ENCODE data around the gene FALEC.

The FALEC gene

DNA sequence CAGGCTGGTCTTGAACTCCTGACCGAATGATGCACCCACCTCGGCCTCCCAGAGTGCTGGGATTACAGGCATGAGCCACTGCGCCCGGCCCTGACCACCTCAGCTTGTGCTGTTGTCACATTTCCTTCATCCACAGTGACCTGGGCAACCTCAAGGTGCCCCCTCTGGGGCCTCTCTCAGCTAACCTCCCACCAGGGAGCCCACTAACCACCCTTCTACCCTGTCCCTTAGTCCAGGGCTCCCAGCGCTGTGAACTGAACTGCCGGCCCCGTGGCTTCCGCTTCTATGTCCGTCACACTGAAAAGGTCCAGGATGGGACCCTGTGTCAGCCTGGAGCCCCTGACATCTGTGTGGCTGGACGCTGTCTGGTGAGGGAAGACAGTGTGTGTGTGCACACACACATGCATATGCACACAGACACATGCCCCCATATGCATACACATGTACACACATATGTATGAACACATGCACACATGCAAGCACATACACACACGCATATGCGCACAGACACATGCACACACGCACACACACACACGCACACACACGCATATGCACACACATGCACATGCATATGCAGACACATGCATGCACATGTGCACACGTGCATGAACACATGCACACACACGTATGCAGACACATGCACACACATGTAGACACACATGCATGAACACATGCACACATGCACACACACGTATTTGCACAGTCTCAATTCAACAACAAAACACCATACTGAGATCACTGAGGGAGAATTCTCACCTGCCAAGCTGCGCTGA is 39.8 kb downstream of the FALEC start:
- no peak for ATAC-seq (replicated peaks)
- H3K27ac Mint-ChIP-seq, result no peak overlapping the region
- H3K4me1 Mint-ChIP-seq, result peaks cover 22 to 46% of the 10 kb centered on the region in 2 donors
- peaks cover 0 to 3% of the 10 kb centered on the region in 2 donors for H3K36me3 Mint-ChIP-seq
- no peaks in the 10 kb centered on the region for H3K9me3 Mint-ChIP-seq
- H3K27me3 Mint-ChIP-seq, result no peaks in the 10 kb centered on the region
- no peak overlapping the region for H3K4me3 Mint-ChIP-seq
- DNase-seq, result no peak

DNA sequence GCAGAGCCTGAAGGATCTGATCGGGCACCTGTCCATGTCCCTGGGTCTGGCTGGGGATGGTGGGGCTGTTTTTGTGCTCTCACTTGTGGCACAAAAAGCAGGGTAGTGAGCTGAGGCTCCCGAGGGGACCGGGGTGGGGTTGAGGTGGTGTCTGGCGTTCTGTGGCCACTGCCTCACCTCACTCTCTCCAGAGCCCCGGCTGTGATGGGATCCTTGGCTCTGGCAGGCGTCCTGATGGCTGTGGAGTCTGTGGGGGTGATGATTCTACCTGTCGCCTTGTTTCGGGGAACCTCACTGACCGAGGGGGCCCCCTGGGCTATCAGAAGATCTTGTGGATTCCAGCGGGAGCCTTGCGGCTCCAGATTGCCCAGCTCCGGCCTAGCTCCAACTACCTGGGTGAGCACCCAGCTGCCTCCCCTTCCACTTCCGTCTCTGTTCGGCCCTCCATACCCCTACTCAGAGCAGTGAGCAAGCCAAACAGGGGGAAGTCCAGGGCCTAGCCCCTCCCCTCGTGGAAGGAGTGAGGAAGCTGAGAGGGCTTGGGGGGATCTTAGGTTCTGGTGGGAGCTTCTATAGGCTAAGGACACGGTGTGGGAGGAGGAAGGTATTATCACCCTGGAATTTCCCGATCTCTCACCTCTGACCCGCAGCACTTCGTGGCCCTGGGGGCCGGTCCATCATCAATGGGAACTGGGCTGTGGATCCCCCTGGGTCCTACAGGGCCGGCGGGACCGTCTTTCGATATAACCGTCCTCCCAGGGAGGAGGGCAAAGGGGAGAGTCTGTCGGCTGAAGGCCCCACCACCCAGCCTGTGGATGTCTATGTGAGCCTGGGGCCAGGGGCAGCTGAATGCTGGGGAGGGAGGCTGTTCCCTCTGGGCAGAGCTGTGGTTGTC is 40.7 kb downstream of the FALEC start:
- Mint-ChIP-seq H3K4me3 (no peak overlapping the region), H3K9me3 (no peaks in the 10 kb centered on the region), H3K36me3 (peaks cover 0 to 3% of the 10 kb centered on the region in 2 donors), H3K4me1 (peaks cover 22 to 46% of the 10 kb centered on the region in 2 donors), H3K27me3 (no peaks in the 10 kb centered on the region), H3K27ac (peak overlapping the region; percentile 2)
- no peak for ATAC-seq (replicated peaks)
- DNase-seq, result no peak

DNA sequence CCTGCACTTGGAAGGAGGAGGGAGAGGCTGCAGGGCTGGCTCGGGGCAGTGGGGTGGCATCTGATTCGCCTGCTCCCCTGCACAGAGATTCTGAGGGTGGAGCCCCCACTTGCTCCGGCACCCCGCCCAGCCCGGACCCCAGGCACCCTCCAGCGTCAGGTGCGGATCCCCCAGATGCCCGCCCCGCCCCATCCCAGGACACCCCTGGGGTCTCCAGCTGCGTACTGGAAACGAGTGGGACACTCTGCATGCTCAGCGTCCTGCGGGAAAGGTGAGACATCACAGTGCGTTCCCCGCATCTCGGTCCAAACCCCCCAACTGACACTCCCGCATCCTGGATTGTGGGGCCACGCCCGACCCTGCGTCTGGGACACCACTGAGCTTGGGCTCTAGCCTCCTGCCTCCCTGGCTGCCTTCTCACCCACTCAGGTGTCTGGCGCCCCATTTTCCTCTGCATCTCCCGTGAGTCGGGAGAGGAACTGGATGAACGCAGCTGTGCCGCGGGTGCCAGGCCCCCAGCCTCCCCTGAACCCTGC is 41.6 kb downstream of the FALEC start:
- no peak overlapping the region for H3K27ac Mint-ChIP-seq

DNA sequence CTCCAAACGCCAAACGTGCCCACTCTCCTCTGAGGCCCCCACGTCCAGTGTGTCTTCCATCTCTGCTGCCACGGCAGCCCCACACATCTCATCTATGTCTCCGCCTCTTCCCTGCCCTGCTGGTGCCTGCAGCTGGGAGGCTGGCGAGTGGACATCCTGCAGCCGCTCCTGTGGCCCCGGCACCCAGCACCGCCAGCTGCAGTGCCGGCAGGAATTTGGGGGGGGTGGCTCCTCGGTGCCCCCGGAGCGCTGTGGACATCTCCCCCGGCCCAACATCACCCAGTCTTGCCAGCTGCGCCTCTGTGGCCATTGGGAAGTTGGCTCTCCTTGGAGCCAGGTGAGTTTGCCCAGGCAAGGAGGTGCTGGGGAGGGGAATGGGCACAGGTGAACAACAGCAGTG is 42.3 kb downstream of the FALEC start:
- Mint-ChIP-seq H3K9me3 (no peaks in the 10 kb centered on the region), H3K4me3 (no peak overlapping the region), H3K36me3 (peaks cover 0 to 3% of the 10 kb centered on the region in 2 donors), H3K27ac (peak overlapping the region; percentile 59), H3K4me1 (peaks cover 19 to 41% of the 10 kb centered on the region in 2 donors), H3K27me3 (no peaks in the 10 kb centered on the region)
- ATAC-seq (replicated peaks) (no peak), DNase-seq (no peak)

More for the DNA sequence above, 41.6 kb downstream of the FALEC start:
- Mint-ChIP-seq H3K9me3 (no peaks in the 10 kb centered on the region), H3K27me3 (no peaks in the 10 kb centered on the region), H3K4me3 (no peak overlapping the region), H3K4me1 (peaks cover 20 to 42% of the 10 kb centered on the region in 2 donors), H3K36me3 (peaks cover 0 to 3% of the 10 kb centered on the region in 2 donors)
- DNase-seq, result no peak
- ATAC-seq (replicated peaks), result no peak

DNA sequence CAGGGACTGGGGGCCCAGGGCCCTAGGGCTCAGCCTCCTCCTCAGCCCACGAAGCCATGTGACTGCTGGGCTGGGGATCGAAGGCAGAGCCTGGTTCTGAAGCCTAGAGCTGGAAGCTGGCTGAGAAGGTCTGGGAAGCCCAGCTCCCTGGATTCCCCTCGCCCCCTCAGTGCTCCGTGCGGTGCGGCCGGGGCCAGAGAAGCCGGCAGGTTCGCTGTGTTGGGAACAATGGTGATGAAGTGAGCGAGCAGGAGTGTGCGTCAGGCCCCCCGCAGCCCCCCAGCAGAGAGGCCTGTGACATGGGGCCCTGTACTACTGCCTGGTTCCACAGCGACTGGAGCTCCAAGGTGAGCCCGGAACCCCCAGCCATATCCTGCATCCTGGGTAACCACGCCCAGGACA is 42.8 kb downstream of the FALEC start:
- H3K27me3 Mint-ChIP-seq, result no peaks in the 10 kb centered on the region
- no peak overlapping the region for H3K4me3 Mint-ChIP-seq
- DNase-seq (no peak), ATAC-seq (replicated peaks) (no peak)
- H3K9me3 Mint-ChIP-seq, result no peaks in the 10 kb centered on the region
- peaks cover 0 to 3% of the 10 kb centered on the region in 2 donors for H3K36me3 Mint-ChIP-seq
- peaks cover 23 to 41% of the 10 kb centered on the region in 2 donors for H3K4me1 Mint-ChIP-seq
- no peak overlapping the region for H3K27ac Mint-ChIP-seq

DNA sequence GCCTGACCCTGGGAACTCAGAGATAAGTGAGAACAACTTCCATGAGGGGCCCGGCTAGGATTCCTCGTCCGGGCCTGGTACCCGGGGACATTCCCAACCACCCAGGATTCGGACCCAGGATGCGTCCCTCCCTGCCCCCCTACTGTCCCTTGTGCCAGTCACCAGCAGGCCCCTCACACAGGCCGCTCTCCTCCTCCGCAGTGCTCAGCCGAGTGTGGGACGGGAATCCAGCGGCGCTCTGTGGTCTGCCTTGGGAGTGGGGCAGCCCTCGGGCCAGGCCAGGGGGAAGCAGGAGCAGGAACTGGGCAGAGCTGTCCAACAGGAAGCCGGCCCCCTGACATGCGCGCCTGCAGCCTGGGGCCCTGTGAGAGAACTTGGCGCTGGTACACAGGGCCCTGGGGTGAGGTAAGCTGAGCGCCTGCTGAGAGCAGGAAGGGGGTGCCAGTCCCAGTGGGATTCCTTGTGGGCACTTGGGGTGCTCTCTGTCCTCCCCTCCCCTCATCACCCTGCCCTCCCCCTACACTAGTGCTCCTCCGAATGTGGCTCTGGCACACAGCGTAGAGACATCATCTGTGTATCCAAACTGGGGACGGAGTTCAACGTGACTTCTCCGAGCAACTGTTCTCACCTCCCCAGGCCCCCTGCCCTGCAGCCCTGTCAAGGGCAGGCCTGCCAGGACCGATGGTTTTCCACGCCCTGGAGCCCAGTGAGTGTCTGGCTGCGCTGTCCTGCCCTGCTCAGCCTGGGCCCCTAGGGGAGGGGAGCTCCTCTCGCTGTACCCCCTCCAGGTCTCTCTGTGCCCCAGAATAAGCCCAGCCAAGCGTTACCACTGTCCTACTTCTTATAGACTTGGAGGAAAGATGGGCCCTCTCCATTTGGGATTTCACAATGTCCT is 43.5 kb downstream of the FALEC start:
- DNase-seq, result no peak
- Mint-ChIP-seq H3K27ac (no peak overlapping the region), H3K36me3 (peaks cover 3% of the 10 kb centered on the region in 2 donors), H3K4me1 (peaks cover 30 to 47% of the 10 kb centered on the region in 2 donors), H3K9me3 (no peaks in the 10 kb centered on the region), H3K4me3 (no peak overlapping the region), H3K27me3 (no peaks in the 10 kb centered on the region)
- no peak for ATAC-seq (replicated peaks)

DNA sequence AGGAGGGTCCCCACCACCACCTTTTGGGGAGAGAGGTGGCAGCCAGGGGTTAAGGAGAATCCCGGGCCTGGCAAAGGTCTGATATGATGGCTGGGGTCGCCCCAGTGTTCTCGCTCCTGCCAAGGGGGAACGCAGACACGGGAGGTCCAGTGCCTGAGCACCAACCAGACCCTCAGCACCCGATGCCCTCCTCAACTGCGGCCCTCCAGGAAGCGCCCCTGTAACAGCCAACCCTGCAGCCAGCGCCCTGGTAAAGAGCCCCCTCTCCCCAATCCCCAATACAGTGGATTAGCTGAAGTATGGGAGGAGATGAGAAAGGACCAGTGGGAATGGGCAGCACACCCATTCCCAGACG is 44.1 kb downstream of the FALEC start:
- ATAC-seq (replicated peaks) (no peak), DNase-seq (no peak)
- H3K4me3 Mint-ChIP-seq, result no peak overlapping the region
- peaks cover under 1 to 3% of the 10 kb centered on the region in 2 donors for H3K36me3 Mint-ChIP-seq
- peaks cover 32 to 53% of the 10 kb centered on the region in 2 donors for H3K4me1 Mint-ChIP-seq
- no peaks in the 10 kb centered on the region for H3K9me3 Mint-ChIP-seq
- H3K27me3 Mint-ChIP-seq, result no peaks in the 10 kb centered on the region
- H3K27ac Mint-ChIP-seq, result no peak overlapping the region

DNA sequence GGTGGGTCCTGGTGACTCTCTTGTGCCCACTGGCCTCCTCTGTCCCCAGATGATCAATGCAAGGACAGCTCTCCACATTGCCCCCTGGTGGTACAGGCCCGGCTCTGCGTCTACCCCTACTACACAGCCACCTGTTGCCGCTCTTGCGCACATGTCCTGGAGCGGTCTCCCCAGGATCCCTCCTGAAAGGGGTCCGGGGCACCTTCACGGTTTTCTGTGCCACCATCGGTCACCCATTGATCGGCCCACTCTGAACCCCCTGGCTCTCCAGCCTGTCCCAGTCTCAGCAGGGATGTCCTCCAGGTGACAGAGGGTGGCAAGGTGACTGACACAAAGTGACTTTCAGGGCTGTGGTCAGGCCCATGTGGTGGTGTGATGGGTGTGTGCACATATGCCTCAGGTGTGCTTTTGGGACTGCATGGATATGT is 44.5 kb downstream of the FALEC start:
- peaks cover 35 to 57% of the 10 kb centered on the region in 2 donors for H3K4me1 Mint-ChIP-seq
- peak overlapping the region; percentile 86 for H3K27ac Mint-ChIP-seq
- peak; percentile 64 for DNase-seq
- ATAC-seq (replicated peaks), result no peak
- peaks cover 0 to 3% of the 10 kb centered on the region in 2 donors for H3K36me3 Mint-ChIP-seq
- no peaks in the 10 kb centered on the region for H3K9me3 Mint-ChIP-seq
- peak overlapping the region; percentile 65 to 95 for H3K4me3 Mint-ChIP-seq
- H3K27me3 Mint-ChIP-seq, result no peaks in the 10 kb centered on the region

DNA sequence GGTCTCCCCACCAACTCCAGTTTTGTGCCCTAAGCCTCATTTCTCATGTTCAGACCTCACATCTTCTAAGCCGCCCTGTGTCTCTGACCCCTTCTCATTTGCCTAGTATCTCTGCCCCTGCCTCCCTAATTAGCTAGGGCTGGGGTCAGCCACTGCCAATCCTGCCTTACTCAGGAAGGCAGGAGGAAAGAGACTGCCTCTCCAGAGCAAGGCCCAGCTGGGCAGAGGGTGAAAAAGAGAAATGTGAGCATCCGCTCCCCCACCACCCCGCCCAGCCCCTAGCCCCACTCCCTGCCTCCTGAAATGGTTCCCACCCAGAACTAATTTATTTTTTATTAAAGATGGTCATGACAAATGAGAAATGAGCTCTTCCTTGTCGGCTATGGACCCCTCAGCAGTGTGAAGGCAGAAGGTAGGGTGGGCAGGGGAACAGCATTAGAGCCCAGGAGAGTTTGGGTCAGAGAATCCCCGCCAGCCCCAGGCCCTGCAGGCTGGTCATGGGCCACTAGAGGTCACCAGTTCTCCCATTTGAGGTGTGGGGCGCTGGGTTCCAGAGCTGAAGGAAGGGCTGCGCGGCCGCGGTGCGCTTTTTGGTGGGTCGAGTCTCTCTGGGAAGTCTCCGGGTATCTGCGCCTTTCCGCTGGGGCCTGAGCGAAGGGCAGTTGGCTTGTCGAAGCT is 45.2 kb downstream of the FALEC start:
- Mint-ChIP-seq H3K27ac (peak overlapping the region; percentile 99), H3K4me1 (peaks cover 36 to 62% of the 10 kb centered on the region in 2 donors), H3K36me3 (peaks cover 0 to 3% of the 10 kb centered on the region in 2 donors), H3K9me3 (no peaks in the 10 kb centered on the region), H3K4me3 (peak overlapping the region; percentile 95 to 97), H3K27me3 (no peaks in the 10 kb centered on the region)
- DNase-seq (peak; percentile 85), ATAC-seq (replicated peaks) (peak; percentile 36 to 38)

DNA sequence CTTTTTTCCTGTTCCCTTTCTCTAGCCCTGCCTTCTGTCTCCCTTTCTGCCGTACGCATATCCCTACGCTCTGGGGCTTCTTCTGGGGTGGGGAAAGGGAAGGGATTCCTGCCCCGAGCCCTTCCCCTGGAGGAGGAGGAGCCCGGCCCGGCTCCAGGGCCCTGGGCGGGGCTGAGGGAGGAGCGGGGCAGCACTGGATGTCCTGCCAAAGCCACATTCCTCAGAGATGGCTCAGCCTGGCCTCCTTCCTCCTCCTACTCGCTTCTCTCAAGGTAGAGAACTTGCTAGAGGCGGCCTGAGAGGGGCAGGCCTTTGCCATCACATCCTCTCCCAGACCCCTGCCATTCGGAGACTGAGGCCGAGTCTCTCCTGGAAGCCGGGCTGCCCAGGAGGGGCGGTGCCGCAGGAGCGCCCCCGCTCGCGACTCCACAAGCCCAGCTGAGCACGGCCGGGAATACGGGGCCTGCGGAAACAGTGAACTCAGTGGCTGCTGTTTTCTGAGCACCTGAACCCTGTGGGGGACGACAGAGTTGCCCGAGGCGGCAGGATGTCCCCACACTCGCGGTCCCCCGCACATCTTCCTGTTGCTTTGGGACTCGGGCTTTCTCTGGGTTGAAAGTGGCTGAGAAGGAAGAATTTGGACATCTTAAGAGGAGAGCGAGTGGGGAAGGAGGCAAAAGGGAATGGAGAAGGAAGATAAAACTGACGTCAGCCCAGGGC is 45.9 kb downstream of the FALEC start:
- ATAC-seq (replicated peaks), result peak; percentile 12 to 23

DNA sequence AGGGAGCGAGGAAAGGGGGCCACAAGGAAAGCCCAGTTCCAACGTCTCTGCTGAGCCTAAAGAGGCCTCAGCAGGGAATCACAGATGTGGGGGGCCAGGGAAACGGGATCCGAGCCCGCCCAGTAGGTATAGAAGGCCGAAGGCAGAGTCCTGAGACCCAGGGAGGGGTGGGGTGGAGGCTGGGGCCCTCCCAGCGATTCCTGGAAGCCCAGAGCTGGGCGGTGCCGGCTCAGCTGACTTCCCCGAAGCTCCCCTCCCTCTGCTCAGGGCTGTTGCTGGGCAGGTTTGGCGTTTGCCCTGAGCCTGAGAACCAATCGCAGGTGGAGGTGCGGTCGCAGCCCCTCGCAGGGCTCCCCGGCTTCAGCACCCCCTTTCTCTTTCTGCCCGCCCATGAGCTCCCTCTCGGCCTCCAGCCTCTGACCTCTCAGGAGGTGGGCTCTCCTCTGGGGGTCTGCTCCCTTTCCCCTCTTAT is 46.5 kb downstream of the FALEC start:
- peak overlapping the region; percentile 95 to 97 for H3K4me3 Mint-ChIP-seq
- DNase-seq, result peak; percentile 92
- H3K4me1 Mint-ChIP-seq, result peaks cover 43 to 69% of the 10 kb centered on the region in 2 donors
- ATAC-seq (replicated peaks), result peak; percentile 63 to 68
- H3K9me3 Mint-ChIP-seq, result no peaks in the 10 kb centered on the region
- H3K36me3 Mint-ChIP-seq, result peaks cover under 1 to 4% of the 10 kb centered on the region in 2 donors
- H3K27me3 Mint-ChIP-seq, result no peaks in the 10 kb centered on the region
- peak overlapping the region; percentile 99 for H3K27ac Mint-ChIP-seq

More for the DNA sequence above, 45.9 kb downstream of the FALEC start:
- H3K27ac Mint-ChIP-seq, result peak overlapping the region; percentile 99
- peak; percentile 69 for DNase-seq
- no peaks in the 10 kb centered on the region for H3K9me3 Mint-ChIP-seq
- peaks cover 39 to 65% of the 10 kb centered on the region in 2 donors for H3K4me1 Mint-ChIP-seq
- no peaks in the 10 kb centered on the region for H3K27me3 Mint-ChIP-seq
- H3K4me3 Mint-ChIP-seq, result peak overlapping the region; percentile 95 to 97
- peaks cover 0 to 3% of the 10 kb centered on the region in 2 donors for H3K36me3 Mint-ChIP-seq

DNA sequence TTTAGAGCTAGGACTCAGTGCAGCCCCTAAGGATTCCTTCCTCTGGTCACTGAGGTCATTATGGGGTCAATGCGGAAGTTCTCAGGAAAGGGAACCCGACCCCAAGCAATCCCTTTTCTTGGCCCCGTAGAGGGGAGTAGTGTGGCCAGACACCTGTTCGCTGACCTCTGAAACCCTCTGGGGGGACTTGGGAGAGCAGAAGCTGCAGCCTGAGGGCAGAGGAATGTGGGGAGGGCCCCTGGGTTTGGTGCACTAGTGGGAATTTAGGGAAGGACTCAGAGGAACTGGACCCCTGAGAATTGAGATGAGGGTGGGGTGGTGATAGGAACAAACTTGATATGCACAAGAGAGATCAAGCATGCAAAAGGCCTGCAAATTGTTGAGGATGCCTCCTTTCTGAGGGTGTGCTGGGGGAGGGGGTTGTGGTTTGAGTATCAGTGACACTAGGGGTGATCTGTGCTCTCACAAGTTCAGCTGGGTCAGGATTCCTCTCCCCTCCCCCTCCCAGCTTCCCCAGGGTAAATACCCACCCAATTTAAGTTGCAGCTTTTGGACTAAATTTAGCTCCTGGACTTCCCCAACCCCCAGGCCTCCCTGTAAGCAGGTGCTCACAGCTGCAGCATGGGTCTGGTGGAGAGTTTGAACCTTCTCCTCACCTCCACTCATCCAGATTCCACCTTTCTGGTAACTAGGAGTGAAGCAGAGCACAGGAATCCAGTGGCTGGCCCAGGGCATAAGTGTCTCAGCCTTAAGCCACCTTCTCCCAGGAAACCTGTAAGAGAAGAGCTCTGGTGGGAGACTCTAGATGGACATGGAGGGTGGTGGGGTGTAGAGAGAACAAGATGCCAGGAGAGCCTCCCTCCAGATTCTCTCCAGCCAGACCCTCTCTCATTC is 47.1 kb downstream of the FALEC start:
- Mint-ChIP-seq H3K27ac (peak overlapping the region; percentile 99), H3K4me1 (peaks cover 50 to 76% of the 10 kb centered on the region in 2 donors), H3K27me3 (no peaks in the 10 kb centered on the region), H3K4me3 (peak overlapping the region; percentile 95 to 97), H3K36me3 (peaks cover 3 to 6% of the 10 kb centered on the region in 2 donors), H3K9me3 (no peaks in the 10 kb centered on the region)
- ATAC-seq (replicated peaks) (peak; percentile 56 to 64), DNase-seq (peak; percentile 92)

Measured in stimulated activated naive B cell treated with anti-CD40 and anti-IgM and Interleukin-4, amounts not matched to agents 10 μg/mL and 1 μg/mL and 100 μg/mL, for 72 hours (primary cell).